Measurements from ENCODE around the gene ZFY. TPM values are rescaled to one million over a fixed set of nuclear protein-coding genes. Genes with fewer than 3 reads are reported as not detected.

The ZFY gene
- total and polyA plus RNA-seq, 2 of the 13 experiments (the other 11 are each of a cell fraction or from before 2014, with no cell fraction given) = 3.3 to 17.1 TPM

- TF ChIP-seq NFAT5 (CRISPR knock-in tag; IDR thresholded peaks at IDR 0.05) (no peak), HNRNPL (IDR thresholded peaks at IDR 0.05; ENCODE audit: low read depth, low read length) (no peak), BATF2 (CRISPR knock-in tag; IDR thresholded peaks at IDR 0.05) (no peak), HMGXB4 (CRISPR knock-in tag; IDR thresholded peaks at IDR 0.05; ENCODE audit: borderline replicate concordance in 1 of 2, low read depth in 1 of 2) (no peak), SUZ12 (IDR thresholded peaks at IDR 0.05; ENCODE audit: low read depth, low read length) (no peak)
Observed at GRCh38 chrY:2907356-2907755, 27.8 kb upstream of the ZFY start (continued).

Measured in HepG2 (cell line).